Measurements from ENCODE around the gene SKIDA1. TPM values are rescaled to one million over a fixed set of nuclear protein-coding genes. Genes with fewer than 3 reads are reported as not detected.

Gene SKIDA1
- total RNA-seq, 1 experiment from 2014 or later = 9.4 TPM

DNA sequence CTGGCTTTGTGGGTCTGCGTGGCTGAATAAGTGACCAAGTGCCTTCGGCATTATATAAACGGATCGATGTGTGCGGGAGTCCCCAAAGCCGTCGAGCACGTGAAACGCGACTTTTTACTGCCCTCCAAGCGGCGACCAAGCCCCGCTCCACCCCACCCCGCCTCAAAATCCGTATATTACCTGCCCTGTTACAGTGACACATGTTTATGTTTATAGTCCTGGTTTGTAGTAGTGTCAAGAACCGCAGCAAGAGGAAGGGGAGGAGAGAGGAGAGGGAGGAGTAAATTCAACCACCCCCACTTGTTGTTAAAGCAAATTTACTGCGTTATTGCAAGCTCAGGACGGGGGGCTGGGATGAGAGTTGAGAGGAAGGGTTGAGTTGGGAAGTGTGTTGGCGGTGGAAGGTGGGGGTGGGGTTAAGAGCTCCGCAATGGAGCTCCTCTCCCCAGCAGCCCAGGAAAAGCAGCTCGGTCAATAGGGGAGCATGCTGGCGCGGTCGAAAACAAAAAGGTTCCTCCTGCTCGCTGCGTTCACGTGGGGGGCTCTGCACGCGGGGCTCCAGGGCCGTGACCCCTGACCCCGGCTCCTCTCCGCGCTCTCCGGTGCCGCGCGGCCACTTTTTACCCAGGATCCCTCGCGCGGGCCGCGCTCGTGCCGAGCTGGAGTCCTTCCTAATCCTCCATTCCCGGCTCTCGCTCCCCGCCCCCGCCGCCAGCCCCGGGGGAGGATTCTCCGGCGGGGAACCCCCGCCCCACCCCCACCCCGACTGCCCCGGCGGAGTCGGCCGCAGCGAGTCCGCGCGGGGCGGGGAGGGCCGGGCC is at the start of gene SKIDA1 (continued):
- TF ChIP-seq EMX1 (CRISPR knock-in tag; IDR thresholded peaks at IDR 0.05) = 0 out of 2 replicates have a peak, but pooled peaks have one; percentile 54
- no peak for TF ChIP-seq FOXP4 (CRISPR knock-in tag; IDR thresholded peaks at IDR 0.05)
- no peak for TF ChIP-seq AR (CRISPR knock-in tag; IDR thresholded peaks at IDR 0.05)
- TF ChIP-seq CREM (CRISPR knock-in tag; IDR thresholded peaks at IDR 0.05) = no peak
- TF ChIP-seq ESRRA (CRISPR knock-in tag; IDR thresholded peaks at IDR 0.05; ENCODE audit: borderline replicate concordance) = no peak
- no peak for TF ChIP-seq SP1 (CRISPR knock-in tag; conservative IDR thresholded peaks at IDR 0.05)
- no peak for TF ChIP-seq ZNF219 (CRISPR knock-in tag; IDR thresholded peaks at IDR 0.05; ENCODE audit: borderline replicate concordance)
- TF ChIP-seq, protein P1, sequence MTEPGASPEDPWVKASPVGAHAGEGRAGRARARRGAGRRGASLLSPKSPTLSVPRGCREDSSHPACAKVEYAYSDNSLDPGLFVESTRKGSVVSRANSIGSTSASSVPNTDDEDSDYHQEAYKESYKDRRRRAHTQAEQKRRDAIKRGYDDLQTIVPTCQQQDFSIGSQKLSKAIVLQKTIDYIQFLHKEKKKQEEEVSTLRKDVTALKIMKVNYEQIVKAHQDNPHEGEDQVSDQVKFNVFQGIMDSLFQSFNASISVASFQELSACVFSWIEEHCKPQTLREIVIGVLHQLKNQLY (CRISPR knock-in tag; IDR thresholded peaks at IDR 0.05) = no peak
- peak; percentile 38; the same call in 1 of the 2 replicates for TF ChIP-seq GABPB1 (CRISPR knock-in tag; IDR thresholded peaks at IDR 0.05)
- no peak; the same call in 1 of the 2 replicates for TF ChIP-seq ETV6 (CRISPR knock-in tag; IDR thresholded peaks at IDR 0.05)
- TF ChIP-seq NFE2L1 (CRISPR knock-in tag; IDR thresholded peaks at IDR 0.05) = no peak
- TF ChIP-seq RELA (CRISPR knock-in tag; IDR thresholded peaks at IDR 0.05; ENCODE audit: borderline replicate concordance) = no peak
- TF ChIP-seq ZNF423 (CRISPR knock-in tag; IDR thresholded peaks at IDR 0.05) = no peak
- no peak for TF ChIP-seq E2F4 (CRISPR knock-in tag; IDR thresholded peaks at IDR 0.05; ENCODE audit: borderline replicate concordance, low read depth)
- TF ChIP-seq, protein P2, sequence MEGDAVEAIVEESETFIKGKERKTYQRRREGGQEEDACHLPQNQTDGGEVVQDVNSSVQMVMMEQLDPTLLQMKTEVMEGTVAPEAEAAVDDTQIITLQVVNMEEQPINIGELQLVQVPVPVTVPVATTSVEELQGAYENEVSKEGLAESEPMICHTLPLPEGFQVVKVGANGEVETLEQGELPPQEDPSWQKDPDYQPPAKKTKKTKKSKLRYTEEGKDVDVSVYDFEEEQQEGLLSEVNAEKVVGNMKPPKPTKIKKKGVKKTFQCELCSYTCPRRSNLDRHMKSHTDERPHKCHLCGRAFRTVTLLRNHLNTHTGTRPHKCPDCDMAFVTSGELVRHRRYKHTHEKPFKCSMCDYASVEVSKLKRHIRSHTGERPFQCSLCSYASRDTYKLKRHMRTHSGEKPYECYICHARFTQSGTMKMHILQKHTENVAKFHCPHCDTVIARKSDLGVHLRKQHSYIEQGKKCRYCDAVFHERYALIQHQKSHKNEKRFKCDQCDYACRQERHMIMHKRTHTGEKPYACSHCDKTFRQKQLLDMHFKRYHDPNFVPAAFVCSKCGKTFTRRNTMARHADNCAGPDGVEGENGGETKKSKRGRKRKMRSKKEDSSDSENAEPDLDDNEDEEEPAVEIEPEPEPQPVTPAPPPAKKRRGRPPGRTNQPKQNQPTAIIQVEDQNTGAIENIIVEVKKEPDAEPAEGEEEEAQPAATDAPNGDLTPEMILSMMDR (IDR thresholded peaks at IDR 0.05) = no peak
- TF ChIP-seq ZNF512 (CRISPR knock-in tag; IDR thresholded peaks at IDR 0.05; ENCODE audit: borderline replicate concordance) = no peak
- no peak for TF ChIP-seq HMGA2 (CRISPR knock-in tag; IDR thresholded peaks at IDR 0.05)
- TF ChIP-seq ZNF263 (CRISPR knock-in tag; IDR thresholded peaks at IDR 0.05; ENCODE audit: low read depth) = no peak
- TF ChIP-seq MYBL2 (CRISPR knock-in tag; IDR thresholded peaks at IDR 0.05) = no peak
- no peak for TF ChIP-seq FOXJ3 (CRISPR knock-in tag; IDR thresholded peaks at IDR 0.05; ENCODE audit: borderline replicate concordance)
- TF ChIP-seq KAT7 (CRISPR knock-in tag; IDR thresholded peaks at IDR 0.05; ENCODE audit: borderline replicate concordance) = peak; percentile 6; the same call in 1 of the 2 replicates
- no peak for TF ChIP-seq ZNF121 (CRISPR knock-in tag; IDR thresholded peaks at IDR 0.05)
- TF ChIP-seq ZBTB21 (CRISPR knock-in tag; IDR thresholded peaks at IDR 0.05; ENCODE audit: borderline replicate concordance) = no peak
- TF ChIP-seq GTF2I (CRISPR knock-in tag; conservative IDR thresholded peaks at IDR 0.05) = no peak
- TF ChIP-seq, protein P3, sequence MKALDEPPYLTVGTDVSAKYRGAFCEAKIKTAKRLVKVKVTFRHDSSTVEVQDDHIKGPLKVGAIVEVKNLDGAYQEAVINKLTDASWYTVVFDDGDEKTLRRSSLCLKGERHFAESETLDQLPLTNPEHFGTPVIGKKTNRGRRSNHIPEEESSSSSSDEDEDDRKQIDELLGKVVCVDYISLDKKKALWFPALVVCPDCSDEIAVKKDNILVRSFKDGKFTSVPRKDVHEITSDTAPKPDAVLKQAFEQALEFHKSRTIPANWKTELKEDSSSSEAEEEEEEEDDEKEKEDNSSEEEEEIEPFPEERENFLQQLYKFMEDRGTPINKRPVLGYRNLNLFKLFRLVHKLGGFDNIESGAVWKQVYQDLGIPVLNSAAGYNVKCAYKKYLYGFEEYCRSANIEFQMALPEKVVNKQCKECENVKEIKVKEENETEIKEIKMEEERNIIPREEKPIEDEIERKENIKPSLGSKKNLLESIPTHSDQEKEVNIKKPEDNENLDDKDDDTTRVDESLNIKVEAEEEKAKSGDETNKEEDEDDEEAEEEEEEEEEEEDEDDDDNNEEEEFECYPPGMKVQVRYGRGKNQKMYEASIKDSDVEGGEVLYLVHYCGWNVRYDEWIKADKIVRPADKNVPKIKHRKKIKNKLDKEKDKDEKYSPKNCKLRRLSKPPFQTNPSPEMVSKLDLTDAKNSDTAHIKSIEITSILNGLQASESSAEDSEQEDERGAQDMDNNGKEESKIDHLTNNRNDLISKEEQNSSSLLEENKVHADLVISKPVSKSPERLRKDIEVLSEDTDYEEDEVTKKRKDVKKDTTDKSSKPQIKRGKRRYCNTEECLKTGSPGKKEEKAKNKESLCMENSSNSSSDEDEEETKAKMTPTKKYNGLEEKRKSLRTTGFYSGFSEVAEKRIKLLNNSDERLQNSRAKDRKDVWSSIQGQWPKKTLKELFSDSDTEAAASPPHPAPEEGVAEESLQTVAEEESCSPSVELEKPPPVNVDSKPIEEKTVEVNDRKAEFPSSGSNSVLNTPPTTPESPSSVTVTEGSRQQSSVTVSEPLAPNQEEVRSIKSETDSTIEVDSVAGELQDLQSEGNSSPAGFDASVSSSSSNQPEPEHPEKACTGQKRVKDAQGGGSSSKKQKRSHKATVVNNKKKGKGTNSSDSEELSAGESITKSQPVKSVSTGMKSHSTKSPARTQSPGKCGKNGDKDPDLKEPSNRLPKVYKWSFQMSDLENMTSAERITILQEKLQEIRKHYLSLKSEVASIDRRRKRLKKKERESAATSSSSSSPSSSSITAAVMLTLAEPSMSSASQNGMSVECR (CRISPR knock-in tag; IDR thresholded peaks at IDR 0.05; ENCODE audit: borderline replicate concordance) = no peak
